Stimulated activated CD8-positive, alpha-beta memory T cell treated with anti-CD3 and anti-CD28 coated beads, Interleukin-4, amount 100 ng/mL, for 4 hours (primary cell): Measurements from ENCODE around the gene KCNIP3.

Experiments used
- DNase-seq, 2 donors: peaks; one replicate each; pipeline ENCODE4 v3.0.0-alpha.2; 2020; ENCODE audit warnings: low read depth in 2 of 2, low spot score in 1 of 2

The KCNIP3 gene

DNA sequence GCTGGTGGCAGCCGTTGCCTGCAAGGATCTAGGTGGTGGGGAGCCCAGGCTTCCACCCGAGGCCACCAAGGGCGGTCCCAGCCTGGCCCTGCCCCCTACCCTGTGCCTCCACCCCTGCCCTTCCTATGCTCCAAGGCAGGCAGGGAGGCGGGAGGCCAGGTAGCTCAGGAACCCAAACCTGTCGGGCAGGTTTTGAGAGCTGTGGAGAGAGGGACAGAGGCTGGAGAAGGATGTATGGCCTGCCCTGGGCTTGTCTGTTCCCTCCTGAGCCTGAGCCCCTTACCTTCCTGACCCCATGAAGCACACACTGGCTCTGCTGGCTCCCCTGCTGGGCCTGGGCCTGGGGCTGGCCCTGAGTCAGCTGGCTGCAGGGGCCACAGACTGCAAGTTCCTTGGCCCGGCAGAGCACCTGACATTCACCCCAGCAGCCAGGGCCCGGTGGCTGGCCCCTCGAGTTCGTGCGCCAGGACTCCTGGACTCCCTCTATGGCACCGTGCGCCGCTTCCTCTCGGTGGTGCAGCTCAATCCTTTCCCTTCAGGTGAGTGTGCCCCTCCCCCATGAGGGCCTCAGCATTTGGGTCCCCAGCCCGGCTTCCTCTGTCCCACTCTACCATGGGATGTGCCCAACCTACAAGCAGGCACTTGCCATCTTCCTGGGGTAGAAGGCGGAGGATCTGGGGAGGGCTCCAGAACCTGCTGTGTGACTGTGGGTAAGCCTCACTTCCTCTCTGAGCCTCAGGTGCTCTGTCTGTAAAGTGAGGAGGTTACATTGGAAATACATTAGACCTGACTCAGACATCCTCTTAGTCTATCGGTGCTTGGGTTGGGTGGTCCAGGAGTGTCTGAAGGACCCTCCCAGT lies 22.6 kb upstream of the KCNIP3 start, which contains the start of gene PROM2:
Gene PROM2 (plus strand): TSS at position 159 of the 860 bp plus-strand sequence. CDS start 137 bp downstream, at position 296.
- no peak for DNase-seq

DNA sequence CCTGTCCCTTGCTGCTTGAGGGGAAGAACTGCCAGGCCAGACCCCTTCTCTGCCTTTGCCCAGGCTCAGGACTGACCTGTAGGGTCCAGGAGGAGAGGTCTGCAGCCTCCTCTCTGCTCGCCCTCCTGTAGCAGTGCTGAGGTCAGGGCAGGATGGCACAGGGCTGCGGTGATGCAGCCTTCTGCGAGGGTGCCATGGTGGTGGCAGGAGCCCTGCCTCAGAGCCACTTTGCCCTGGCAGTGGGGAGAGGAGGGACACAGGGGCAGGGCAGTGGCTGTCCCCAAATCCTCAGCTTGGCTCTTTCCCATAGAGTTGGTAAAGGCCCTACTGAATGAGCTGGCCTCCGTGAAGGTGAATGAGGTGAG lies 22.0 kb upstream of the KCNIP3 start:
- no peak for DNase-seq

DNA sequence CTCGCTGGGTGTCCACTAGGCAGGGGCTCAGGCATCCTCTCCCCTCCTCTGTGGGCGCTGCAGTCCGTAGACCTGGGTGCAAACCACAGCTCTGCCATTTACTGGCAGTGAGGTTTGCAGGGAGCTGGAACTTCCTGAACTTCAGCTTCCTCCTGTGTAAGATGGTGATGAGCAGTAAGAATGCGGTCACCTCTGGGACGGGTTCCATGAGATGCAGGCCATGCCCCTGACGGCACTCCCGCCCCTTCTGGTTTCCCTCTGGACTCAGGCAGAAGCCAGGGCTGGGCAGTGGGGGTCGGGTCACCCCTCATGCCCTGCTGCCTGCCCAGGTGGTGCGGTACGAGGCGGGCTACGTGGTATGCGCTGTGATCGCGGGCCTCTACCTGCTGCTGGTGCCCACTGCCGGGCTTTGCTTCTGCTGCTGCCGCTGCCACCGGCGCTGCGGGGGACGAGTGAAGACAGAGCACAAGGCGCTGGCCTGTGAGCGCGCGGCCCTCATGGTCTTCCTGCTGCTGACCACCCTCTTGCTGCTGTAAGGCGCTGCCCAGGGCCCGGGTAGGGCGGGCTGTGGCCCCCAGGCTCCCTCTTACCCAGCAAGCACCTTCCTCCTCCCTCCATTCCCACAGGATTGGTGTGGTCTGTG lies 21.4 kb upstream of the KCNIP3 start:
- DNase-seq = no peak

DNA sequence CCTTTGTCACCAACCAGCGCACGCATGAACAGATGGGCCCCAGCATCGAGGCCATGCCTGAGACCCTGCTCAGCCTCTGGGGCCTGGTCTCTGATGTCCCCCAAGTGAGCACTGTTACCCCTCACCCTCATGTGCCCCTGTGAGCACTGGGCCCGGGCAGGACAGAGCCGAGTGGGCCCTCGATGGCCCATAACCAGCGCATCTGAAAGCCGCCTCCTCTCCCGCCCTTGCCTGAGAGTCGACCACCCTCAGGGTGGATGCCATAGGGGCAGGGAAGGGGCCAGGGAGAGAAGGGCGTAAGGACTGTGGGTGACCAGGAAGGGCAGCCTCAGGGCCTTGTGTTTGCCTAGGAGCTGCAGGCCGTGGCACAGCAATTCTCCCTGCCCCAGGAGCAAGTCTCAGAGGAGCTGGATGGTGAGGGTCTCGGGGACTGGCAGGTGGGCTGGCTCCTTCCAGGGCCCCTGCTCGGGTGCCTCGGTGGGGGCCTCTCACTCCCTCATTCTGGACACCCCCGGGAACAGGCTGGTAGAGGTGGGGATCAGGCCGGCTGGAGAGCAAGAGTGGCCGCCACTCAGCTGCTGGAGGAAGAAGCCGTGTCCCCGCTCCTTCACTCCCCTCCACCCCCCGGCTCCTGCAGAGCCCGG lies 20.8 kb upstream of the KCNIP3 start:
- DNase-seq = no peak

DNA sequence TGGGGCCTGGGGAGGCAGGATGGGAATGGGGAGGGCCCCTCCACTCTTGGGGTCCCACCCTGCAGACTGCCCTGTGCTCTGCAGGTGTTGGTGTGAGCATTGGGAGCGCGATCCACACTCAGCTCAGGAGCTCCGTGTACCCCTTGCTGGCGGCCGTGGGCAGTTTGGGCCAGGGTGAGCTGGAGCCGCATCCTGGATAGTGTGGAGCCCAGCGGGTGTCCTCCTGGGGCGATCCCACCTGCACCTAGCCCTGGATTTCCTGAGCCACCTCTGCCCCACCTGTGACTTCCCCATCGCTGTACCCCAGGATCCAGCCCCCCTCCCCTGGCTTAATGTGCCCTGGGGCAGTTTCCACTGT lies 20.3 kb upstream of the KCNIP3 start:
- DNase-seq = no peak

DNA sequence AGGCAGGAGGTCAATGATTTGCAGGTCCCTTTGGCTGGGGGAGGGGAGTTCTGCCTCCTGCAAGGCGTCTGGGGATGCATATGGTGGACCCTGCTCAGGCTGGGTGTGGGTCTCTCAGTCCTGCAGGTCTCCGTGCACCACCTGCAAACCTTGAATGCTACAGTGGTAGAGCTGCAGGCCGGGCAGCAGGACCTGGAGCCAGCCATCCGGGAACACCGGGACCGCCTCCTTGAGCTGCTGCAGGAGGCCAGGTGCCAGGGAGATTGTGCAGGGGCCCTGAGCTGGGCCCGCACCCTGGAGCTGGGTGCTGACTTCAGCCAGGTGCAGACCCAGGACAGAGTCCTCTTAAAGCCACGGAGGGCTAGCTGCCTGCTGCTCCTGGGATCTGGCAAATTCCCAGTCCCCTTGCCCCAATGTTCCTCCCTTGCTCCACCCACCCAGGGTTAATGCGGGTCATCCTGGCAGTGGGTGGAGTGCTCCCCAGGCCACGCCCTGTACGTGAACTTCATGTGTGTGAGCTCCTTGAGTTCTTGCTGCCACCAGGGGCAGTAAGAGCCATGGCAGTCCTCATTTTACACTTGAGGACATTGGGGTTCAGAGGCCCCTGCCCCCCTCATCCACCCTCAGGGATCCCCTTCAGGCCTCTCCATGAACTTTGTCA lies 19.8 kb upstream of the KCNIP3 start:
- DNase-seq = no peak

DNA sequence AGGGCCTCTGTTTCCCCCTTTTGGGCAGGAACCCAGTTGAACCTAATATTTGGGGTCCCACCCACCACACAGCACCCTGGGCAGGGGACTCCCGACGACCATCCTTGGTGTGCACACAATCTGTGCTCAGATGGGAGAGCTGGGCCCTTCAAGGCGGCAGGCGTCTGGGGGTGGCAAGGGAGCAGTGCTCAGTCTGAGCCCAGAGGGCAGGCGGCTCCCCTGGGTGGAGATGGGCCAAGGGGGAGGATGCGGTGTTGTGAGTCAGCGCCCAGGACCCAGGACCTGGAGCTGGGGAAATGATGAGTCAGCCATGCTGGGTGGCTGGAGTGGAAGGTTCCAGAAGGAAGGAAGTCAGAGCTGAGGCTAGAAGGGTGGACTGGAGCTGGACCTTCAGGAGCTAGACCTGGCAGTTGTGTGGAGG lies 19.1 kb upstream of the KCNIP3 start:
- no peak for DNase-seq

DNA sequence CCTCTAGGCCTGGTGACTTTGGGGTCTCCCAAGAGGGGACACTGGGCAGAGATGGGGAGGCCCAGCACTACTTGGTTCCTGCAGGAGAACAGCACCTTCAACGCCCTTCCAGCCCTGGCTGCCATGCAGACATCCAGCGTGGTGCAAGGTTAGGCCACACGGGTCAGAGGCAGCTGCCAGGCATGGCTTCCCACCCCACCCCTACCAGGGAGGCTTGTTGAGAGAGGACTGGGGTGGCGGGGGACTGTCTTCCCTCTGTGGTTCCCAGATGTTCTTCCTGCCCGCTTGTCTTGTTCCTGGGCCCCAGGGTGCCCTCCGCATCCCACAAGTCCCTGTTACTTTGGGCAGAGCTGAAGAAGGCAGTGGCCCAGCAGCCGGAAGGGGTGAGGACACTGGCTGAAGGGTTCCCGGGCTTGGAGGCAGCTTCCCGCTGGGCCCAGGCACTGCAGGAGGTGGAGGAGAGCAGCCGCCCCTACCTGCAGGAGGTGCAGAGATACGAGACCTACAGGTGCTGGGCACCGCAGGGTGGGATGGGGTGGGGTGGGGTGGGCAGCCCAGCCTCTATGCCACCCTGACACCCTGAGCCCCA lies 18.4 kb upstream of the KCNIP3 start:
- no peak for DNase-seq

DNA sequence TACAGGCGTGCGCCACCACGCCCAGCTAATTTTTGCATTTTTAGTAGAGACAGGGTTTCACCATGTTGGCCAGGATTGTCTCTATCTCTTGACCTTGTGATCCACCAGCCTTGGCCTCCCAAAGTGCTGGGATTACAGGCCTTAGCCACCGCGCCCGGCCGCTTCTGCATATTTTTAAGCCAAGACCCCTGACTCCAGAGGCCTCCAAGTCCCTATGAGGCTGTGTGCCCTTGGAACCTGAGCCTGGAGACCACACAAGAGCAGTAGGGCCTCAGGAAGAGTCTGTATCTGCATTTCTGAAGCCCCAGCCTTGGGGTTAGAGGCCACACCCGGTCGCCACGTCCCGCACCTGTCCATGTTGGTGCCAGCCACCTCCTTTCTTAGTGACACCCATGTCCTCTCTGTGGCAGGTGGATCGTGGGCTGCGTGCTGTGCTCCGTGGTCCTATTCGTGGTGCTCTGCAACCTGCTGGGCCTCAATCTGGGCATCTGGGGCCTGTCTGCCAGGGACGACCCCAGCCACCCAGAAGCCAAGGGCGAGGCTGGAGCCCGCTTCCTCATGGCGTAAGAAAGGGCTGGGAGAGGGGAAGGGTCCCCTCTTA lies 17.6 kb upstream of the KCNIP3 start:
- no peak for DNase-seq

DNA sequence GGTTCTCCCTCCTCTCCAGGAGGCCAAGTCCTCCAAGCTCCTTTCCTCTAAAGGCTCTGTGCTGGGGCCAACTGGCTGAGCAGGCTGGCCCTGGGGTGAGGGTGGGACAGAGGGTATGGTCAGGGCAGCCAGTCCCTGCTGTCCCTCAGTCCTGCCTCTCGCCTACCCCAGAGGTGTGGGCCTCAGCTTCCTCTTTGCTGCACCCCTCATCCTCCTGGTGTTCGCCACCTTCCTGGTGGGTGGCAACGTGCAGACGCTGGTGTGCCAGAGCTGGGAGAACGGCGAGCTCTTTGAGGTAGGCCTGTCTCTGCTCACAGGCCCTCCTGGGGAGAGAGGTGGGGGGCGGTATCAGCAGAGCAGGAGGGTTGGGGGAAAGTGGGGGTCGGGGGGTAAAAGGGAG lies 16.1 kb upstream of the KCNIP3 start:
- DNase-seq = no peak

DNA sequence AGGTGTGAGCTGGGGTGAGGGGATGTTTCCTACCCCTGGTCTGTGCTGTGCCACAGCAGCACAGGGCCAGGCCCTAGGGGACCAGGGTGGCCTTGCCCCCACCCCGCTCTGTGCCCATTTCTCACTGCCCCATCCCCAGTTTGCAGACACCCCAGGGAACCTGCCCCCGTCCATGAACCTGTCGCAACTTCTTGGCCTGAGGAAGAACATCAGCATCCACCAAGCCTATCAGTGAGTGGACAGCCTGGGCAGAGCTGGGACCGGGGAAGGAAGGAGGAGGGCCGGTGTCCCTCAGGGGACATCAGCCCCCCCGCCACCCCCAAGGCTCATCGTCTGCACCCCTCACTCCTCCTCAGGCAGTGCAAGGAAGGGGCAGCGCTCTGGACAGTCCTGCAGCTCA lies 15.4 kb upstream of the KCNIP3 start:
- no peak for DNase-seq

DNA sequence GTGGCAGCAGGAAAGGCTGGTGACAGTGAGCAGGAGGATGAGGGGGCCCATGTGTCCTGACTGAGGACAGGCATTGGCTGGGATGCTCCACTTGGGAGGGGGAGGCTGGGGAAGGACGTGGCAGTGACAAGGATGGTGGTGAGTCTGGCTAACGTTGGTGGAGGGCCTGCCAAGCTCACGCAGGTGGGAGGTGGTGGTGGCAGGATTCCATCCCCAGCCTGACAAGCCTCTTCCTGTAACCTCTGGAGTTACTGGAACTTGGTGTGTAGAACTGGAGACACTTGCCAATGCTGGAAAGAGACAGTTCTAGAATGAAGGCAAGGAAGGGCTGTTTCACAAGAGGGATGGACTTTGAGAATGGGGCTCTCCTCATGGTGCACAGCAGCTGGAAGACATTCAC lies 14.7 kb upstream of the KCNIP3 start:
- no peak for DNase-seq

DNA sequence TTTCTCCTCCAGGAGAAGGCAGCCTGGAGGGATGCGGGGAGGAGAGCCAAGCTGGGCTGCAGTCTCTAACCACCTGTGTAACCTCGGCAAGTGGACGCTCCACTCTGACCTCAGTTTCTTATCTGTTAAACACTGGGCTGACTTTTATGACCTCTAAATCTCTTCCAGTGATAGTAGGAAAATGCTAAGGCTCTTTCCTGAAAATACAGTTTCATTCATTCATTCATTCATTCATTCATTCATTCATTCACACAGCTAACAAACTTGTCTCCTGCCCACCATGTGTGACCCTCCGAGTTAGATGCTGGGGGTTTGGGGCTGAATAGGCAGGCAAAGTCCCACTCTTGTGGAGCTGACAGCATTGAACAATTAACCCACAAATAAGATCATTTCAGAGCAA lies 13.6 kb upstream of the KCNIP3 start:
- no peak for DNase-seq

DNA sequence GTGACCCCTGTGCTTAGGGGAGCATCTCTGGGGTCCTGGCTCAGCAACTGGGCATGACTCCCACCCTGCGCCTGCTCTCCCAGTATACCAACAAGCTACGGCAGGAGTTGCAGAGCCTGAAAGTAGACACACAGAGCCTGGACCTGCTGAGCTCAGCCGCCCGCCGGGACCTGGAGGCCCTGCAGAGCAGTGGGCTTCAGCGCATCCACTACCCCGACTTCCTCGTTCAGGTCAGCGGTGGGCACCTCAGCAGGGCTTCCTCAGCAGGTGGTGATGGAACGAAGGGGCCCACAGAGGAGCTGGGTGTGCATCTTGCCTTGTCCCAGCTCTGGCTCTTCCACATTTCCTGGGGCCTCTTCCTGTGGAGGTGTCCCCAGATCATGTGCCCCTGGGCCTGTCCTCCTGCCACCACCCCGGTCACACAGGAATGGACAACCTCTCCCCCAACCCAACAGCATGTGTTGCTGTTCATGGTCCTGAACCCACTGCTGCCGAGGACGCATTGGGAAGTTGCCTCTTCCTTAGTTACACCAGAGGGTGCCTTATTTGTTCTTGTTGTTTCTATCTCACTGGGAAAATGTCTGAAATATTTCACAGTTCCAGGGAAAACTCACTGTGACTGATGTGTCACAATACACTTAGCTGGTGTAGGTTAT lies 12.1 kb upstream of the KCNIP3 start:
- DNase-seq = no peak

DNA sequence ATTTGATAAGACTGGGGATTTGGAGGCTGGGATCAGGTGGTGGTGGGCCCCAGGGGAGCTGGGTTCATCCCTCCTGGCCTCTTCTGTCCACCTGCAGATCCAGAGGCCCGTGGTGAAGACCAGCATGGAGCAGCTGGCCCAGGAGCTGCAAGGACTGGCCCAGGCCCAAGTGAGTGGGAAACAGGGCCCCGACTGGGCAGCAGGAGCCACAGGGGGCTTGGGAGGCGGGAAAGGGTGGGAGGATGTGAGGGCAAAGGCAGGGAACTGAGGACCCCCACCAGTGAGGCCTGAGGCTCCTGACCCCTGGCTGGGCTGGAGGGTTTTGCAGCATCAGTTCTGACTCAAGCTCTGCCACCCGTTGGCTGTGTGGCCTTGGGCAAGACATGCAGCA lies 11.6 kb upstream of the KCNIP3 start:
- no peak for DNase-seq

DNA sequence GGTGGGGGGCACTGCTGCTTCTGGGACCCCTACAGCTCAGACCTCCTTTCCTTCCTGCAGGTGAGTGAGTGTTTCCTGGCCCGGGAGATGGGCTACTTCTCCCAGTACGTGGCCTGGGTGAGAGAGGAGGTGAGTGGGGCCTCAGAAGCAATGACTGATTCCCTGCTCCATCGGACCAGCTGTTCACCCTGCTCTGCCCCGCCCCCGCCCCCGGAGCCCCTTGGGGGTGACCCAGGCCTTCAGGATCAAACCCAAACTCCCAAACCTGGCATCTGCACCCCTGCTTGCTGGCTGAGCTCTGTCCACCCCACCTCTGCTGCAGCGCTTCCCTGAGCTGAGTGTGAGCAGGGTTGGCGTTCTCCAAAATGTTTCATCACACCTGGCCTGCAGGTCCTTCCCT lies 9.8 kb upstream of the KCNIP3 start:
- no peak for DNase-seq

DNA sequence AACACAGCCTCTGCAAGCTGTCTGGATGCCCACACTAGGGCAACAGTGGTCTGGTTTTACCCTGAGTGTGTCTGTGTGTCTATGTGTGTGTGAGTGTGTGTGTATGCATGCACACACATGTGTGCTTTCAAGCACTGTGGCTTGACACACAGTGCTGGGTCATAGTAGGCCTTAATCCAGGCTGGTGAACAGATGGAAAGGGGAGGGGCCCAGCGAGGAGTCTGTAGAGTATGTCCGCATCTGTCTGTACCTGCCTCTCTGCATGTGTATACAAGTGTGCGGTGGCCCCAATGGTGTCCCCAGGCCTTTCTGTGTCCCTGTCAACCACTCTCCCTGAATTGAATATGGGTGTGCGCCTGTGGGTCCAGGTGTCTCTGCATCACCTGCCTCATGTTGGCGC lies 9.3 kb upstream of the KCNIP3 start:
- no peak for DNase-seq

DNA sequence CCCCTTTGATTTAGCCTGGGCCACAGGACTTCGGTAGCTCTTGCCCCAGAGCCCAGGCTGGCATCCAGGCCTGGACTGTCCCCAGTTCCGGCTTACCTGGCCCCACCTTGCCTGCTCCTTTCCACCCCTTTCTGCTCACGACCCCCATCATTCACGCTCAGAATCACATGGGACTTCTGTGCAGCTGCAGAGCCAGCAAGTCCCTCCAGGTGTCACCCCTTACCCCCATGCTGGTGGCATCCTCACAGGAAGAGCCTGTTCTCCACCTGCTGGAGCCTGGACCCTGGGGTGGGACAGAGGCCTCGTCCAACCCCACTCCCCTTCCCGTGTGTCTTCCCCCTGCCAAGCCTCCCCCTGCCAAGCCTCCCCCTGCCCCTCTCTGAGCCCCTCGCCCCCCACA lies 7.9 kb upstream of the KCNIP3 start:
- DNase-seq = no peak

DNA sequence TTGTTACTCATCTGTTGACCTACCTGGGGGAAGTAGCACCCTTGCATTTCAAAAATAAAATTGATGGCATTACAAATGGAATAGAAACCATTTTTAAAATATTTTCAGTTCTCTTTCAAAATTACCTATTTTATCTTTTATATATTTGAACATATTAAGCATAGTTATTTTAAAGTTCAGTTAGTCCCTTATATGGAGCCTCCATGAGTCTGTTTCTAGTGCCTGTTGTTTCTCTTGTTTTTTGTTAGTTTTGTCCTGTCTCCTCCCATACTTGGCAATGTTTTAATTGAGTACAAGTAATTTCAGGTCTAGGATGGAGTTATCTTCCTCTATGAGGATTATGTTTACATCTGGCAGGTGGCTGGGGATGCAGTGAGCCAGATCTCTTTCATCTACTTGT lies 5.9 kb upstream of the KCNIP3 start:
- DNase-seq = no peak

DNA sequence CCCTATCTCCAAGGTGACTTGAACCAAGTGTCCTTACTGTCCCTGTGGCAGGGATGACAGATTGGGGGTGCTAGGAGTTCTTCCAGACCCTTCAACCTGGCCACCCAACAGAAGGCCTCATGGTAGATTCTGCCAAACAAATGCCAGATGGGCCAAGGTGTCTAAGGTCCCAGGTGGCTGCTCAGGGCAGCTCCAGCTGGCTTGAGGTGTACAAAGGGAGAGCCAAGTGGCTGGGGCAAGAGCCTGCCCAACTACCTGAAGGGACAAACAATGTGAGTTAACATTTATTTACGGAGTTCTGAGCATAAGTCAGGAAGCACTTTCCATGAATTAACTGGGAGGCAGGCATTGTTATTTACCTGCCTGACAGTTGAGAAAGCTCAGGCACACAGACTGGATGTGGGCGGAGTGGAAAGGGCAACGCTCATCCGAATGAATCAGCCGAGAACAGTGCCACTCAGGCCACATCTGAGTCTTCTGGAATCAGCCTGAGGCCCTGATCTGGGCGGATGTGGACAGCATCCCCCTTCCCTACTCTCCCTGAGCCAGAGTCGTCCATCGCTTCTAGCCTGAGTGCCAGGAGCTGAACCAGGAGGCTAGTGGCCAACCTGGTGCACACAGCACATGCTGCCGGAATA lies 4.4 kb upstream of the KCNIP3 start:
- no peak for DNase-seq
